ENCODE data around the gene DZANK1.

The DZANK1 gene

GRCh38 chr20:18436847-18437246, 30.0 kb downstream of the DZANK1 start:
- Histone ChIP-seq H3K9ac (ENCODE audit: low read length) (no peak overlapping the region), H3K4me1 (ENCODE audit: control insufficient read depth, insufficient read depth, low read length) (no peaks in the 10 kb centered on the region), H3K27me3 (replicated peaks; ENCODE audit: control insufficient read depth, insufficient read depth, low read length) (no peaks in the 10 kb centered on the region), H3K36me3 (ENCODE audit: control insufficient read depth, insufficient read depth, low read length, severe bottlenecking) (no peaks in the 10 kb centered on the region), H3K4me3 (ENCODE audit: low read length) (no peak overlapping the region), H3K9me3 (ENCODE audit: control insufficient read depth, low read length) (no peaks in the 10 kb centered on the region)
- no peak for DNase-seq (ENCODE audit: low read depth)

- DNase-seq (ENCODE audit: low read depth): no peak
- no peaks in the 10 kb centered on the region for H3K27me3 ChIP-seq (replicated peaks; ENCODE audit: control insufficient read depth, insufficient read depth, low read length)
- no peak overlapping the region for H3K9ac ChIP-seq (ENCODE audit: low read length)
- no peaks in the 10 kb centered on the region for H3K9me3 ChIP-seq (ENCODE audit: control insufficient read depth, low read length)
- H3K4me3 ChIP-seq (ENCODE audit: low read length): no peak overlapping the region
- peaks cover 25% of the 10 kb centered on the region for H3K4me1 ChIP-seq (ENCODE audit: control insufficient read depth, insufficient read depth, low read length)
- no peaks in the 10 kb centered on the region for H3K36me3 ChIP-seq (ENCODE audit: control insufficient read depth, insufficient read depth, low read length, severe bottlenecking)
Observed at GRCh38 chr20:18431206-18431605, 35.6 kb downstream of the DZANK1 start.

GRCh38 chr20:18430172-18430826, 36.5 kb downstream of the DZANK1 start:
- Histone ChIP-seq H3K4me1 (ENCODE audit: control insufficient read depth, insufficient read depth, low read length) (peaks cover 25% of the 10 kb centered on the region), H3K36me3 (ENCODE audit: control insufficient read depth, insufficient read depth, low read length, severe bottlenecking) (no peaks in the 10 kb centered on the region), H3K9me3 (ENCODE audit: control insufficient read depth, low read length) (no peaks in the 10 kb centered on the region), H3K27me3 (replicated peaks; ENCODE audit: control insufficient read depth, insufficient read depth, low read length) (no peaks in the 10 kb centered on the region), H3K4me3 (ENCODE audit: low read length) (no peak overlapping the region), H3K9ac (ENCODE audit: low read length) (no peak overlapping the region)
- DNase-seq (ENCODE audit: low read depth): no peak

- Histone ChIP-seq H3K4me1 (ENCODE audit: control insufficient read depth, insufficient read depth, low read length) (peaks cover 25% of the 10 kb centered on the region), H3K27me3 (replicated peaks; ENCODE audit: control insufficient read depth, insufficient read depth, low read length) (no peaks in the 10 kb centered on the region), H3K9me3 (ENCODE audit: control insufficient read depth, low read length) (no peaks in the 10 kb centered on the region), H3K4me3 (ENCODE audit: low read length) (no peak overlapping the region), H3K36me3 (ENCODE audit: control insufficient read depth, insufficient read depth, low read length, severe bottlenecking) (no peaks in the 10 kb centered on the region), H3K9ac (ENCODE audit: low read length) (peak overlapping the region; percentile 41)
- DNase-seq (ENCODE audit: low read depth): peak; percentile 9
Observed at GRCh38 chr20:18428490-18429173, 38.2 kb downstream of the DZANK1 start.

- Histone ChIP-seq H3K27me3 (replicated peaks; ENCODE audit: control insufficient read depth, insufficient read depth, low read length) (no peaks in the 10 kb centered on the region), H3K4me3 (ENCODE audit: low read length) (no peak overlapping the region), H3K4me1 (ENCODE audit: control insufficient read depth, insufficient read depth, low read length) (peaks cover 25% of the 10 kb centered on the region), H3K9me3 (ENCODE audit: control insufficient read depth, low read length) (no peaks in the 10 kb centered on the region), H3K36me3 (ENCODE audit: control insufficient read depth, insufficient read depth, low read length, severe bottlenecking) (no peaks in the 10 kb centered on the region), H3K9ac (ENCODE audit: low read length) (no peak overlapping the region)
- no peak for DNase-seq (ENCODE audit: low read depth)
Observed at GRCh38 chr20:18427214-18427613, 39.6 kb downstream of the DZANK1 start.

- H3K9ac ChIP-seq (ENCODE audit: low read length): no peak overlapping the region
- no peaks in the 10 kb centered on the region for H3K36me3 ChIP-seq (ENCODE audit: control insufficient read depth, insufficient read depth, low read length, severe bottlenecking)
- no peak for DNase-seq (ENCODE audit: low read depth)
- H3K9me3 ChIP-seq (ENCODE audit: control insufficient read depth, low read length): no peaks in the 10 kb centered on the region
- H3K4me3 ChIP-seq (ENCODE audit: low read length): no peak overlapping the region
- peaks cover 12% of the 10 kb centered on the region for H3K4me1 ChIP-seq (ENCODE audit: control insufficient read depth, insufficient read depth, low read length)
- no peaks in the 10 kb centered on the region for H3K27me3 ChIP-seq (replicated peaks; ENCODE audit: control insufficient read depth, insufficient read depth, low read length)
Observed at GRCh38 chr20:18421608-18422007, 45.2 kb downstream of the DZANK1 start.

GRCh38 chr20:18416486-18416885, 50.3 kb downstream of the DZANK1 start:
- no peaks in the 10 kb centered on the region for H3K27me3 ChIP-seq (replicated peaks; ENCODE audit: control insufficient read depth, insufficient read depth, low read length)
- peaks cover 12% of the 10 kb centered on the region for H3K4me1 ChIP-seq (ENCODE audit: control insufficient read depth, insufficient read depth, low read length)
- no peaks in the 10 kb centered on the region for H3K9me3 ChIP-seq (ENCODE audit: control insufficient read depth, low read length)
- DNase-seq (ENCODE audit: low read depth): no peak
- H3K9ac ChIP-seq (ENCODE audit: low read length): no peak overlapping the region
- H3K36me3 ChIP-seq (ENCODE audit: control insufficient read depth, insufficient read depth, low read length, severe bottlenecking): no peaks in the 10 kb centered on the region
- H3K4me3 ChIP-seq (ENCODE audit: low read length): no peak overlapping the region

- H3K4me1 ChIP-seq (ENCODE audit: control insufficient read depth, insufficient read depth, low read length): peaks cover 12% of the 10 kb centered on the region
- no peaks in the 10 kb centered on the region for H3K36me3 ChIP-seq (ENCODE audit: control insufficient read depth, insufficient read depth, low read length, severe bottlenecking)
- H3K9me3 ChIP-seq (ENCODE audit: control insufficient read depth, low read length): no peaks in the 10 kb centered on the region
- H3K27me3 ChIP-seq (replicated peaks; ENCODE audit: control insufficient read depth, insufficient read depth, low read length): no peaks in the 10 kb centered on the region
- H3K4me3 ChIP-seq (ENCODE audit: low read length): no peak overlapping the region
- H3K9ac ChIP-seq (ENCODE audit: low read length): peak overlapping the region; percentile 1
- no peak for DNase-seq (ENCODE audit: low read depth)
Observed at GRCh38 chr20:18414140-18414539, 52.7 kb downstream of the DZANK1 start.

- Histone ChIP-seq H3K27me3 (replicated peaks; ENCODE audit: control insufficient read depth, insufficient read depth, low read length) (no peaks in the 10 kb centered on the region), H3K4me3 (ENCODE audit: low read length) (no peak overlapping the region), H3K4me1 (ENCODE audit: control insufficient read depth, insufficient read depth, low read length) (peaks cover 6% of the 10 kb centered on the region), H3K9me3 (ENCODE audit: control insufficient read depth, low read length) (no peaks in the 10 kb centered on the region), H3K36me3 (ENCODE audit: control insufficient read depth, insufficient read depth, low read length, severe bottlenecking) (no peaks in the 10 kb centered on the region), H3K9ac (ENCODE audit: low read length) (no peak overlapping the region)
- no peak for DNase-seq (ENCODE audit: low read depth)
Observed at GRCh38 chr20:18412221-18412901, 54.5 kb downstream of the DZANK1 start.

- Histone ChIP-seq H3K36me3 (ENCODE audit: control insufficient read depth, insufficient read depth, low read length, severe bottlenecking) (no peaks in the 10 kb centered on the region), H3K4me1 (ENCODE audit: control insufficient read depth, insufficient read depth, low read length) (peaks cover 14% of the 10 kb centered on the region), H3K4me3 (ENCODE audit: low read length) (no peak overlapping the region), H3K9me3 (ENCODE audit: control insufficient read depth, low read length) (peaks cover 11% of the 10 kb centered on the region), H3K9ac (ENCODE audit: low read length) (no peak overlapping the region), H3K27me3 (replicated peaks; ENCODE audit: control insufficient read depth, insufficient read depth, low read length) (no peaks in the 10 kb centered on the region)
- no peak for DNase-seq (ENCODE audit: low read depth)
Observed at GRCh38 chr20:18405826-18406225, 61.0 kb downstream of the DZANK1 start.

- peaks cover 14% of the 10 kb centered on the region for H3K4me1 ChIP-seq (ENCODE audit: control insufficient read depth, insufficient read depth, low read length)
- no peaks in the 10 kb centered on the region for H3K27me3 ChIP-seq (replicated peaks; ENCODE audit: control insufficient read depth, insufficient read depth, low read length)
- no peak for DNase-seq (ENCODE audit: low read depth)
- peaks cover 13% of the 10 kb centered on the region for H3K9me3 ChIP-seq (ENCODE audit: control insufficient read depth, low read length)
- peak overlapping the region; percentile 44 for H3K9ac ChIP-seq (ENCODE audit: low read length)
- H3K4me3 ChIP-seq (ENCODE audit: low read length): no peak overlapping the region
- no peaks in the 10 kb centered on the region for H3K36me3 ChIP-seq (ENCODE audit: control insufficient read depth, insufficient read depth, low read length, severe bottlenecking)
Observed at GRCh38 chr20:18404172-18404571, 62.7 kb downstream of the DZANK1 start.
